MCF 10A (cell line): ENCODE measurements around the gene AMOTL2. TPM values are rescaled to one million over a fixed set of nuclear protein-coding genes. Genes with fewer than 3 reads are reported as not detected.

ENCODE experiments used
- BruUV-seq: library from RNA; stranded (reverse); fragments of 400-500 nt; replicated peaks from 2 replicates; lab custom pipeline; 2021; lab: Mats Ljungman, UMichigan
- CTCF ChIA-PET: fragments of 300-600 bp; sonication (Branson Sonifier 250); formaldehyde crosslinking; extraction: SDS; loops from one replicate; lab custom pipeline; 2021; ENCODE audit warnings: antibody characterized with exemption, inconsistent platforms; lab: Yijun Ruan, JAX
- POLR2A ChIA-PET: fragments of 300-600, 350-650 bp; sonication (Branson Sonifier 250); formaldehyde crosslinking; extraction: SDS; loops from one replicate; lab custom pipeline; 2020; ENCODE audit warnings: antibody characterized with exemption, inconsistent platforms; lab: Yijun Ruan, JAX
- DNase-seq: peaks from one replicate; pipeline ENCODE4 v3.0.0-alpha.2; 2018; ENCODE audit not compliant: unreplicated experiment
- H3K27ac Mint-ChIP-seq: one replicate; pipeline ENCODE4 v1.8.0; 2022; ENCODE audit warnings: mild to moderate bottlenecking, low read depth, mixed read lengths; ENCODE audit not compliant: unreplicated experiment
- H3K27me3 Mint-ChIP-seq: one replicate; pipeline ENCODE4 v1.8.0; 2022; ENCODE audit warnings: mixed read lengths; ENCODE audit not compliant: insufficient read depth, unreplicated experiment
- H3K36me3 Mint-ChIP-seq: one replicate; pipeline ENCODE4 v1.8.0; 2022; ENCODE audit warnings: mild to moderate bottlenecking, moderate library complexity, mixed read lengths; ENCODE audit not compliant: insufficient read depth, unreplicated experiment
- H3K4me1 Mint-ChIP-seq: one replicate; pipeline ENCODE4 v1.8.0; 2022; ENCODE audit warnings: mixed read lengths; ENCODE audit not compliant: insufficient read depth, unreplicated experiment
- H3K4me3 Mint-ChIP-seq: one replicate; pipeline ENCODE4 v1.8.0; 2022; ENCODE audit warnings: mild to moderate bottlenecking, moderate library complexity, mixed read lengths; ENCODE audit not compliant: unreplicated experiment
- H3K9me3 Mint-ChIP-seq: one replicate; pipeline ENCODE4 v1.8.0; 2022; ENCODE audit warnings: mixed read lengths; ENCODE audit not compliant: unreplicated experiment
- CTCF ChIP-seq: fragments of 200-600 bp; IDR thresholded peaks from one replicate; pipeline ENCODE4 v1.8.0; 2022; ENCODE audit warnings: antibody characterized with exemption, mild to moderate bottlenecking; ENCODE audit not compliant: unreplicated experiment
- intact Hi-C: fragments of 100-400 bp; cut with micrococcal nuclease; formaldehyde crosslinking; loops from 2 replicates; pipeline ENCODE4 v1.14.1; 2022
- total RNA-seq: library from RNA; stranded (reverse); gene quantifications from 2 replicates; pipeline ENCODE4 v1.2.3, GENCODE V29; 2022

The AMOTL2 gene
- total RNA-seq, 1 experiment from 2014 or later = 137 TPM

GRCh38 chr3:134367869-134368750 lies 6.1 kb downstream of the AMOTL2 start:
- H3K27ac Mint-ChIP-seq = no peak overlapping the region
- H3K9me3 Mint-ChIP-seq = no peaks in the 10 kb centered on the region
- TF ChIP-seq CTCF = no peak
- intact Hi-C loops = no loop called here
- peaks cover 98% of the 10 kb centered on the region for H3K36me3 Mint-ChIP-seq
- ChIA-PET POLR2A (interaction anchor here (7.0 kb wide), 1 partner anchor 15 kb away, joined by 95 read pairs; no protein-coding TSS in a partner anchor), CTCF (interaction anchor here (0.8 to 30.1 kb wide), 3 partner anchors 58 to 112 kb away, joined by 3 to 449 read pairs (median 63); partner anchors contain the start of genes ANAPC13 and CEP63)
- no peak for DNase-seq
- H3K4me1 Mint-ChIP-seq = peaks cover 48% of the 10 kb centered on the region
- H3K4me3 Mint-ChIP-seq = no peak overlapping the region
- BruUV-seq = no TSS peak
- no peaks in the 10 kb centered on the region for H3K27me3 Mint-ChIP-seq

GRCh38 chr3:134366928-134367811 lies 7.1 kb downstream of the AMOTL2 start:
- no peaks in the 10 kb centered on the region for H3K27me3 Mint-ChIP-seq
- DNase-seq = no peak
- peak overlapping the region; percentile 21 for H3K4me3 Mint-ChIP-seq
- H3K27ac Mint-ChIP-seq = no peak overlapping the region
- H3K4me1 Mint-ChIP-seq = peaks cover 47% of the 10 kb centered on the region
- BruUV-seq = no TSS peak
- intact Hi-C loops = no loop called here
- CTCF ChIA-PET = interaction anchor here (0.6 to 30.1 kb wide), 7 partner anchors 15 to 1983 kb away, joined by 3 to 449 read pairs (median 6); partner anchors contain the start of genes ANAPC13 and CEP63
- POLR2A ChIA-PET = interaction anchor here (0.7 to 7.0 kb wide), 3 partner anchors 15 to 567 kb away, joined by 3 to 95 read pairs (median 4); no protein-coding TSS in a partner anchor
- TF ChIP-seq CTCF = no peak
- peaks cover 98% of the 10 kb centered on the region for H3K36me3 Mint-ChIP-seq
- no peaks in the 10 kb centered on the region for H3K9me3 Mint-ChIP-seq

- ChIA-PET CTCF (interaction anchor here (0.7 to 30.1 kb wide), 9 partner anchors 9 to 155 kb away, joined by 3 to 449 read pairs (median 5); partner anchors contain the start of genes ANAPC13 and CEP63), POLR2A (interaction anchor here (0.7 to 7.0 kb wide), 7 partner anchors 7 to 119 kb away, joined by 3 to 114 read pairs (median 42); partner anchors contain the start of genes AMOTL2, ANAPC13 and CEP63)
- peak overlapping the region; percentile 41 for H3K4me3 Mint-ChIP-seq
- H3K4me1 Mint-ChIP-seq = peaks cover 39% of the 10 kb centered on the region
- no peaks in the 10 kb centered on the region for H3K9me3 Mint-ChIP-seq
- intact Hi-C loops = no loop called here
- H3K36me3 Mint-ChIP-seq = peaks cover 98% of the 10 kb centered on the region
- DNase-seq = no peak
- H3K27ac Mint-ChIP-seq = peak overlapping the region; percentile 27
- no peak for TF ChIP-seq CTCF
- no TSS peak for BruUV-seq
- H3K27me3 Mint-ChIP-seq = no peaks in the 10 kb centered on the region
Measured at GRCh38 chr3:134366221-134366927, 7.9 kb downstream of the AMOTL2 start.
